BLaER1 (cell line): Measurements from ENCODE around the gene NUP210.
A peak's percentile ranks its signal among the peaks of the same experiment; 100 is the strongest.

Experiments
- H3K27ac ChIP-seq: shearing (Covaris generic); formaldehyde crosslinking; 2 replicates; pipeline ENCODE4 v1.8.1; 2022
- H3K27me3 ChIP-seq: shearing (Covaris generic); formaldehyde crosslinking; 2 replicates; pipeline ENCODE4 v1.8.1; 2022
- H3K36me3 ChIP-seq: shearing (Covaris generic); formaldehyde crosslinking; 2 replicates; pipeline ENCODE4 v1.8.1; 2022
- H3K4me1 ChIP-seq: shearing (Covaris generic); formaldehyde crosslinking; 2 replicates; pipeline ENCODE4 v1.8.1; 2022
- H3K4me2 ChIP-seq: shearing (Covaris generic); formaldehyde crosslinking; 2 replicates; pipeline ENCODE4 v1.8.1; 2022
- H3K4me3 ChIP-seq: shearing (Covaris generic); formaldehyde crosslinking; 2 replicates; pipeline ENCODE4 v1.8.1; 2022
- H3K9ac ChIP-seq: shearing (Covaris generic); formaldehyde crosslinking; 2 replicates; pipeline ENCODE4 v1.8.1; 2022
- H3K9me3 ChIP-seq: shearing (Covaris generic); formaldehyde crosslinking; 2 replicates; pipeline ENCODE4 v1.8.1; 2022
- H4K20me1 ChIP-seq: shearing (Covaris generic); formaldehyde crosslinking; 2 replicates; pipeline ENCODE4 v1.8.1; 2022
- Cebpa-rat ChIP-seq: shearing (Covaris generic); IDR thresholded peaks from 2 replicates; pipeline ENCODE4 v1.8.1; 2022

Gene NUP210

DNA sequence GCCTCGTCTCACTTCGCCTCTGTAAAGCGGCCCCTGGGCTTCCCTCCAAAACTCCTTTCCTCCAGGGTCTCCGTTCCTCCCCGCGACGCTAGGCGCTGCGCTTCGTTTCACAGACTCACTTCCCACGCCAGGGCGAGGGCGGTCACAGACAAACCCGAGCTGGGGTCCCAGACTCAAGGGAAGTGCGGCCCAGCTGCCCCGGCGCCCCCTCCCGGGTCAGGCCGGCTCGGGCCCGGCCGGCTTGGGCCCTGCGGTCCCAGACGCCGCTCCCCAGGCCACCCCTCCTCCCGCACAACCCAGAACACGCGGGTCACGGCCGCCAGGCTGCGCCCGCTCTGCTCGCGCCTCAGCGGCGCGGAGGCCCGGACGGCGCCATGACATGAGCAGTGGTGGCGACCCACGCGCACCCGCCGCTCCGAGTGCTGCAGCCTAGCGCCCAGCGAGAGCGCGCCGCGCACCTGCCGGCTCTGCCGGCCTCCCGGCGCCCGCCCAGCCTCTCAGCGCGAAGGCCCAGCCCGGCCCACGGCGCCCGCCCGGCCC, 547 bp downstream of the NUP210 start:
- Histone ChIP-seq H3K4me2 (peak overlapping the region; percentile 95), H3K4me3 (peak overlapping the region; percentile 76), H3K27me3 (no peaks in the 10 kb centered on the region), H3K4me1 (peaks cover 62% of the 10 kb centered on the region), H3K9ac (peak overlapping the region; percentile 89), H3K27ac (peak overlapping the region; percentile 94), H3K9me3 (no peaks in the 10 kb centered on the region), H4K20me1 (peaks cover 46% of the 10 kb centered on the region), H3K36me3 (peaks cover 12% of the 10 kb centered on the region; the same call in 1 of the 2 replicates)
- TF ChIP-seq Cebpa-rat = no peak

DNA sequence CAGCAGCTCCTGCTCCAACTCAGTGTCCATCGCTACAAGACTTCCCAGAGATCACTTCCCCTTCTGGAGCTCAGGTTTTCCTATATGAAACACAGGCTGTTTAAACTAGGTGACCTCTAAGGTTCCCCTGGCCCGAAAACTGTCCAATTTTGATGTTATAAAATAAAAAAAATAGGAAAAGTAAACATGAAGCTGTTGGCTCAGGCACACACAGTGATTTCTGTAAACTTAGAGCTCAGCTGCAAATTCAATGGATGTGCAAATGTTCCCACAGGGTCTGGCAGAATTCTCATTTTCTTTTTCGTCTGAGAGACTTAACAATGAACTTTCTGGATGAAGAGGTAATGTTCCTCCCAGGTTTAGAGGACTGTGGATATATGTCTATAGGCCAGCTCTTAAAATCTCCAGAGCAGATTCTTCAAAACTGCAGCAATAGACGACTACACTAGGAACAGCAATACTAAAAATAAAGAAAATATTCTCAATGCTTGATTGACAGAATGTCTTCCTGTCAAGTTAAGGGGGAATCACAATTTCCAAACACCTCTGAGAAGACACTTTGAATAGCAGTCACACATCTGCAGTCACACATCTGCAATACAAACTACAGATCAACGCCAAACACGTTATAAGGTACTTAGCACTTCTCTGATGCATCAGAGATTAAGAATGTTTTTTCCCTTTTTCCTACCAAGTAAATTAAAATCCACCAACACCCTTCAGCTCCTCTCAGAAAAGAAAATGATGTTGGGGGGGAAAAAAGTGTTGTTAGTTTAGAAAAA, 2.8 kb downstream of the NUP210 start:
- Histone ChIP-seq H3K4me2 (peak overlapping the region; percentile 95), H4K20me1 (peaks cover 58% of the 10 kb centered on the region), H3K9me3 (no peaks in the 10 kb centered on the region), H3K27me3 (no peaks in the 10 kb centered on the region), H3K4me3 (no peak overlapping the region), H3K9ac (peak overlapping the region; percentile 89), H3K4me1 (peaks cover 81% of the 10 kb centered on the region), H3K27ac (peak overlapping the region; percentile 95), H3K36me3 (peaks cover 12% of the 10 kb centered on the region; the same call in 1 of the 2 replicates)
- no peak for TF ChIP-seq Cebpa-rat

DNA sequence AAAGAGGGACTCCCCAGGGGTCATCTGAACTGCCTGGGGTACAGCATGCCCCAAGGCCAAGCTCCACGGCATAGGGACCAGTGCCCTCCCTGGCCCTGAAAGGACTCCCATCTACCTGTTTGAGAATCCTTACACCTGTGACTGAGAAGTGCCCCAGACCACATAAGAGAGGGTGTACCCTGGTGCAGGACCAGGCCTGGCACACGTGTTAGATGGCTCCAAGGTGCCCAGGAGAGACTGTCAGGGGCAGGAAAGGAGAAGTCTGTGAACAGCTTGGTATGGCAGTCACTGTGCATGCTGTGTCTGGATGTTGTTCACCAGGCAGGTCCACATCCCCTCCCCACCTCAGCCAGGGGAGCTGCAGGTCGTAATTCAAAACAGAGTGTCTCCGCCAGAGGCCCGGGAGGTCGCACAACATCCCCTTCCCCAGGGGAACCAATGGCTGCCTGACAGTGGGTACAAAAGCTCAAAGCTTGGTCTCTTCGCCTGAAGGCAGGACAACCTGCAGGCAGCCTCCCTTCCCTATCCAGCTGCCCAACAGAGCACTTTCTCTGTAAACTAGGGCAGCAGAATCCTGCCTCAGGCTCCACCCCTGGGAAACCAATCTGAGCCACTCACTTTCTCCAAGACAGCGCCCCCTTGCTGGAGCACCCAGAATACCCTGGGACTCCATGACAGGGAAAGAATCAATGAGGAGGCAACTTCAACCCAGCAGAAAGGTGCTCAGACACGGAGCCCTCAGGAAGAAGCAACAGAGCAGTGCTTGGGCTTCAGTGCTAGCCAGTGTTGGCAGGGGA, 3.9 kb downstream of the NUP210 start:
- no peaks in the 10 kb centered on the region for H3K27me3 ChIP-seq
- H4K20me1 ChIP-seq = peaks cover 66% of the 10 kb centered on the region
- peak overlapping the region; percentile 95 for H3K27ac ChIP-seq
- H3K36me3 ChIP-seq = peaks cover 12% of the 10 kb centered on the region; the same call in 1 of the 2 replicates
- peak overlapping the region; percentile 89 for H3K9ac ChIP-seq
- peak overlapping the region; percentile 20; the same call in 1 of the 2 replicates for H3K4me3 ChIP-seq
- H3K4me1 ChIP-seq = peaks cover 86% of the 10 kb centered on the region
- H3K9me3 ChIP-seq = no peaks in the 10 kb centered on the region
- TF ChIP-seq Cebpa-rat = no peak
- H3K4me2 ChIP-seq = peak overlapping the region; percentile 95

DNA sequence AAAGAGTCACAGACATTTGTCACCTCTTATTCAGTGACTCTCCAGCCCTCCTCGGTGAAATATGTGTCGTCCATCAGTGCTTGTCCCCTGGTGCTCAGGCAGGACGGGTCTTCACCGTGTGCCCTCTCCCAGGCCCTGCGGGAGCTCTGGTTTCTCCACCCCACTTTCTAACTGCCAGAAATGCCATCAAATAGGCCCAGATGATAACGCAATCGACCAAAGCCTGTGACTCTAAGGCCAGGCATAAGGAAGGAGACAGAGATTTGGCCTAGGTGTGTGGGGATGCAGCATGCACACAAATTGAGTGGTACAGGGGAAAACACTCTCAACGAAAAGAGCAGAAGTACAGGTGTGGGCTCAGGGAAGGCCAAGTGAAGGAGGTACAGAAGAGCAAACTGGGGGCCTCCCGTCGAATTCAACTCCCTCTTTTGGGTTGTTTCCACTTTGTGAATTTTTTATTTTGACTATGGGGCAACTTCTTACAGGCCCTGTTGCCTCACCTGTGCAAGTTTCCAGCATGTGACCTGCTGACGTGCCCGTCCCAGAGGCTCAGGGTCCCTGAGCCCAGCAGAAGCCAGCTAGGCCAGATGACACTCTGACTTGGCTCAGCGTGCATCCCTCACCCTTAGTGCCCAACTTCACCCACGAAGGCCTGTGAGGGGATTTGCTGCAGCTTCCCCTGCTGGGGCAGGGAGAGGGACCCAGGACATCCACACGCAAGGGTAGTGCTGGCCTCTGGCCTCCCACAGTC, 4.7 kb downstream of the NUP210 start:
- Histone ChIP-seq H3K4me2 (peak overlapping the region; percentile 95), H3K9me3 (no peaks in the 10 kb centered on the region), H3K27ac (peak overlapping the region; percentile 95), H3K36me3 (peaks cover 12% of the 10 kb centered on the region; the same call in 1 of the 2 replicates), H3K27me3 (no peaks in the 10 kb centered on the region), H3K9ac (peak overlapping the region; percentile 89), H4K20me1 (peaks cover 72% of the 10 kb centered on the region), H3K4me1 (peaks cover 82% of the 10 kb centered on the region), H3K4me3 (0 out of 2 replicates have a peak overlapping the region, but pooled peaks have one; percentile 20)
- no peak for TF ChIP-seq Cebpa-rat

DNA sequence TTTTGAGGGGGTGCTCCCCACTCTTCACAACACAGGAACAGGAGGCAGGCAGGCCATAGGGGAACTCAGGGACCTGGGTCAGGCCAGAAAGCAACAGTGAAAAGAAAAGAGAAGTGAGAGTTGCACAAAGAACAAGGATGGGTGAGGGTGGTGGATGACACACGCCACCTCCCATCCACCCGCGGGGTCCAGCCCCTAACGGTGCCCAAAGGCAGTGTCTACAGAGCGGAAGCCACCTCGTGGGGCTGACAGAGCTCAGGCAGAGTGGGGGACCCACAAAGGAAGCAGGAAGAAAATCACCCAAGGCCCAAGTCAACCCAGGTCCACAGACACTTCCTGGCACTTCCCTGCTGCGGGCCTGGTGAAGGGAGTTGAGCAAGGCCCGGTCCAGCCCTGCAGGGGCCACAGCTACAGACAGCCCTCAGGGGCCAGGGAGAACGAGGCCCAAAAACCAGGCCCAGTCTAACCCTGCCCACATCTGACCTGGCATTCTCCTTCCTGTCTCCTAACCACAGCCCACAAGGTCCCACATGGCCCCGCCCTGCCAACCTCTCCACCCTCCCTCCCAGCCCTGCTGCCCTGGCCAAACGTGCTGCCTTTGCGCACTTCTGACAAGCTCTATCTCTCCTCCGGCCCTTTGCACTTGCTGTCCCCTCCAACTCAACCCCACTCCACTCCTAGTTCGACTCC, 5.9 kb downstream of the NUP210 start:
- Histone ChIP-seq H3K9ac (peak overlapping the region; percentile 89), H3K4me3 (peak overlapping the region; percentile 49), H3K27ac (peak overlapping the region; percentile 95), H3K36me3 (peaks cover 22% of the 10 kb centered on the region), H4K20me1 (peaks cover 77% of the 10 kb centered on the region), H3K9me3 (peaks cover 10% of the 10 kb centered on the region), H3K27me3 (no peaks in the 10 kb centered on the region), H3K4me2 (peak overlapping the region; percentile 95), H3K4me1 (peaks cover 80% of the 10 kb centered on the region)
- TF ChIP-seq Cebpa-rat = no peak

DNA sequence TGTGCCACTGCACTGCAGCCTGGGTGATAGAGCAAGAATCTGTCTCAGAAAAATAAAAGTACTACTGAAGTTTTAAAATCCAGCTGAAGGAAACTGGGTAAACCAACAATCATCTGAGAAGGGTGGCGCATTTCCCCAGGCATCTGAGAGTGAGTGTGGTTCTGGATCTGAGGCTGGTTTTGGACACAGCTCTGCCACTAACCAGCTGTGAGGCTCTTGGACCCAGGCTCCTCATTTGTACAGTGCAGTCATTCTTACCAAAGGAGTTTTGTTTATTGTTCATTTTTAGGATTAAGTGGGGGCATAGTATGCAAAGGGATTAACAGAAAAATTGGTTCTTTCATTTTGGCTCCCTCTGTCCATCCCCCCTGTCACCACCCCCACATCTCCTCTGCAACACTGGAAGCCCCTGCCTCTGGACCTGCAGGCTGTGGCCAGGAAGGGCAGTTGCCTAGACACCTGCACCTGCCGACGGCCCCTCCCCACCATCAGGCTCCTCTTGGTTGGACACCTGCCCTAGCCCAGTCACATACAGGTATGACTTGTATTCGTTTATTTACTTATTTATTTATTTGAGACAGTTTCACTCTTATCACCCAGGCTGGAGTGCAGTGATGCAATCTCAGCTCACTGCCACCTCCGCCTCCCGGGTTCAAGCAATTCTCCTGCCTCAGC, 8.8 kb downstream of the NUP210 start:
- Histone ChIP-seq H4K20me1 (peaks cover 77% of the 10 kb centered on the region), H3K4me3 (no peak overlapping the region), H3K4me1 (peaks cover 60% of the 10 kb centered on the region), H3K9me3 (peaks cover 25% of the 10 kb centered on the region), H3K4me2 (no peak overlapping the region), H3K27ac (no peak overlapping the region), H3K27me3 (no peaks in the 10 kb centered on the region), H3K36me3 (peaks cover 35% of the 10 kb centered on the region), H3K9ac (no peak overlapping the region)
- TF ChIP-seq Cebpa-rat = no peak

DNA sequence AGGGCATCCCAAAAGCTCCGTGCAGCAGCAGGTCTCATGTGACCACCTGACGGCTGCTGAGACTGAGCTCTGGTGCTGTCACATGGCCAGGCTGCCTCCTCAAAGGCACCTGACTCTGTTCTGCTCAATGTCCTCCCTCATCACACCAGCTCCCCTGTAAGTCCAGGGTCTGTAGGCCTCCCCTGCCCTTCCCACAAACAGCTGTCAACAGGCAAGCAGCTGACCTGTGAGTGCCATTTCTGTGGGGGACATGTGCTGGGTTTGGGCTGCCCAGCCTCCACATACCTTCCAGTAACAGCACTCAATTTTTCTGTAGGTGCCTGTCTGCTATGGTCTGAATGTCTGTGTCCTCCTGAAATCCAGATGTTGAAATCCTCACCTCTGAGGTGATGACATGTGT, 11.2 kb downstream of the NUP210 start:
- Histone ChIP-seq H3K4me3 (no peak overlapping the region), H3K27me3 (no peaks in the 10 kb centered on the region), H3K36me3 (peaks cover 39% of the 10 kb centered on the region), H3K4me1 (peaks cover 57% of the 10 kb centered on the region), H3K27ac (no peak overlapping the region), H3K4me2 (no peak overlapping the region), H3K9ac (no peak overlapping the region), H3K9me3 (peaks cover 25% of the 10 kb centered on the region), H4K20me1 (peaks cover 82% of the 10 kb centered on the region)
- no peak for TF ChIP-seq Cebpa-rat

DNA sequence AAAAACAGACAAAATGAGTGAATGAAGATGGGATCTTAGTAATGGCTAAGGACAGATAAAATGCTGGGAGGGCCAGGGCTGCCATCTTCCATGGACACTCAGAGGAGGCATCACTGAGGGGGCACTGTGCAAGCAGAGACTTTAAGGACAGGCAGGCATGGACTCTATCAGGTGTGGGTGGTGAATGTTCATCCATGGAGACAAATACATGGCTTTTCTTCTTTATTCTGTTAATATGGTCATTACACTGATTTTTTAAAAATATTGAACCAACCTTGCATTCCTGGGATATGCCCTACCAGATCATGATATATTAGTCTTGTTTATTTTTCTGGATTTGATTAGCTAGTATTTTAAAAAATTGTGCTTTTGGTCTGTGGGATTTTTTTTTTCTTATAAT, 12.2 kb downstream of the NUP210 start:
- H4K20me1 ChIP-seq = peaks cover 82% of the 10 kb centered on the region
- H3K9ac ChIP-seq = no peak overlapping the region
- peaks cover 32% of the 10 kb centered on the region for H3K9me3 ChIP-seq
- H3K4me1 ChIP-seq = peaks cover 53% of the 10 kb centered on the region
- no peaks in the 10 kb centered on the region for H3K27me3 ChIP-seq
- peaks cover 49% of the 10 kb centered on the region for H3K36me3 ChIP-seq
- no peak overlapping the region for H3K4me3 ChIP-seq
- no peak overlapping the region for H3K27ac ChIP-seq
- no peak for TF ChIP-seq Cebpa-rat
- H3K4me2 ChIP-seq = no peak overlapping the region
